Astrocyte of the spinal cord (primary cell): ENCODE data around the gene RGS6.

ENCODE experiments used
- DNase-seq: peaks from one replicate; pipeline ENCODE4 v3.0.0; 2011; ENCODE audit warnings: low read depth, low spot score
- H3K4me3 ChIP-seq: 2 replicates; pipeline ENCODE4 v1.5.1; 2011; ENCODE audit warnings: low read depth, mild to moderate bottlenecking, low read length, moderate library complexity
- CTCF ChIP-seq: IDR thresholded peaks from 2 replicates; pipeline ENCODE4 v1.5.1; 2012; ENCODE audit warnings: low read depth, mild to moderate bottlenecking, low read length, inconsistent platforms
- in situ Hi-C: cut with HindIII; loops from 2 replicates; pipeline ENCODE4 v1.10.0; 2017; ENCODE audit warnings: low sequenced_read_pairs

RGS6 gene

GRCh38 chr14:72545411-72546311 is 613.4 kb downstream of the RGS6 start:
- no peak overlapping the region for H3K4me3 ChIP-seq
- in situ Hi-C loops: no loop called here
- DNase-seq: no peak
- no peak for TF ChIP-seq CTCF

GRCh38 chr14:72546344-72547016 is 614.3 kb downstream of the RGS6 start:
- in situ Hi-C loops: no loop called here

DNA sequence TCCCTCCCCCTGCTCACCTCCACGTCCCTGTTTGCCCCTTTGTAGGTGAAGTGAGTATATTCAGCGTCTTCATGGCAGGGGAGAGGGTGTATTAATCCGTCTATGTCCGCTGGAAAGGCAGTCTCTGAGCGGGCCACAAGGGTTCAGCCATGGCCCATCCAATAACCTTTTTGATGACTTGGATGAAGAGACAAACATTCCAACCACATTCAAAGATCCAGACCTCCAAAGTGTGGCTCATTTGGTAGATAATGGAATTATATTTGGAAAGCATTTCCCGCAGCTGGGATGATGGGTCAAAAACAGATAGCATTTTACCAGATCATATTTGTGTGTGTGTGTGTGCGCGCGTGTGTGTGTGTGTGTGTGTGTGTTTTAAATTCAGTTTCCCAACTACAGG is 615.8 kb downstream of the RGS6 start:
- in situ Hi-C loops: no loop called here
- no peak for TF ChIP-seq CTCF
- H3K4me3 ChIP-seq: no peak overlapping the region
- DNase-seq: no peak

More at GRCh38 chr14:72546344-72547016, 614.3 kb downstream of the RGS6 start:
- H3K4me3 ChIP-seq: no peak overlapping the region
- DNase-seq: no peak
- no peak for TF ChIP-seq CTCF

DNA sequence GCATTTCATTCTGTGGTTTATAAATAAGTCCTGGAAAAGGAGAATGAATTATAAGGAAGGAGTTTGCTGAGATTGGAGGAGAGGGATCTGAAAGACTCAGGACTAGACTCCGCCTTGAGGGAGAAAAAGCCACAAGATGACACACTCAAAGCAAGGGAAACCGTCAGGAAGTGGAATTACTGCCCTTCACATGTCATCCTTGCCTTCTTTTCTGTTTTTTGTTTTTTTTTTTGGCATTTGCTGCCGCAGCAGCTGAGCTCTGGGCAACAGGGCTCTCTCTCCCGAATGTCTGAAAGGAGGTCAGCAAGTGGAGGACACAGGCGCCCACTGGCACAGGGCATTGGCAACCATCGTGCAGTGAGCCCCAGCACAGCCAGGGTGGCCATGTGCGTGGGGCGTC is 616.8 kb downstream of the RGS6 start:
- no peak overlapping the region for H3K4me3 ChIP-seq
- DNase-seq: no peak
- no peak for TF ChIP-seq CTCF
- in situ Hi-C loops: no loop called here

- no peak for DNase-seq
- in situ Hi-C loops: no loop called here
These were observed 617.6 kb downstream of the RGS6 start for GRCh38 chr14:72549854-72550253.

GRCh38 chr14:72550513-72550912 is 618.3 kb downstream of the RGS6 start:
- in situ Hi-C loops: no loop called here
- no peak for DNase-seq
- H3K4me3 ChIP-seq: no peak overlapping the region
- no peak for TF ChIP-seq CTCF

More at GRCh38 chr14:72549854-72550253, 617.6 kb downstream of the RGS6 start:
- no peak for TF ChIP-seq CTCF
- H3K4me3 ChIP-seq: no peak overlapping the region
